GM11168 (cell line): ENCODE data around the gene SOCS2.

Experiments used
- in situ Hi-C: fragments of 300-500 bp; cut with MboI; formaldehyde crosslinking; loops from one replicate; pipeline ENCODE4 v1.12.0; 2022; ENCODE audit warnings: low sequenced_read_pairs; ENCODE audit not compliant: unreplicated experiment

SOCS2 gene

DNA sequence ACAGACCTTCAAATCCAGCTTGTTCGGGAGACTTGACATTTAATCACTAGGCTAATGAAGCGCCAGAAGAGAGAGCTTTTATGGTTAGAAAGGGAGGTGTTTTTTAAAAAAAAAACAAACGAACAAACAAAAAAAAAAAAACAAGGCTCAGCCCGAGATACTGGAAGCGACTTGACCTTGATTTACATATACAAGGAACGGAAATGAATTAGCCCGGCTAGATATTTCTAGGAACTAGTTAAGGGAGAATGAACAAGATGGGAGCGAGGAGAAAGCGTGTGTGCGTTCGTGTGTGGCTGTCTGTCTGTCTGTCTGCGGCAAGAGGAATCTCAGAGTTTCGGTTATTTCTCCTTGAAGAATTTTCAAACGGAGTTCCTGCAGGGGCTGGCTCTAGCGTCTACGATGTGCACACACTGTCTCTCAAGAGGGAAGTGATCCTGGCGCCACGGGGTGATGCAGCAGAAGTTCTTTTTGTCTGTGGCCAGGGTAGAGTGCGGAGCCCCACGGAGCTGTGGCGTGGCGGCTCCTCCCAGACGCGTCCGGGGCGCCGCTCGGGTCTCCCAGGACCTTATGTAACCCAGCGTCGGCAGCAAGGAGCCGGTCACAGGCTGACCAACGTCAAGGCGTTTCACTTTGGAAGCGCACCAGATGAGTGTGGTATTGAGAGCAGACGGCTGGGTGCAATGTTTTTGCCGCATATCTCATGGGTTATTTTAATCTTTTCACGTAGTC, 18.8 kb downstream of the SOCS2 start:
- in situ Hi-C loops: no loop called here

DNA sequence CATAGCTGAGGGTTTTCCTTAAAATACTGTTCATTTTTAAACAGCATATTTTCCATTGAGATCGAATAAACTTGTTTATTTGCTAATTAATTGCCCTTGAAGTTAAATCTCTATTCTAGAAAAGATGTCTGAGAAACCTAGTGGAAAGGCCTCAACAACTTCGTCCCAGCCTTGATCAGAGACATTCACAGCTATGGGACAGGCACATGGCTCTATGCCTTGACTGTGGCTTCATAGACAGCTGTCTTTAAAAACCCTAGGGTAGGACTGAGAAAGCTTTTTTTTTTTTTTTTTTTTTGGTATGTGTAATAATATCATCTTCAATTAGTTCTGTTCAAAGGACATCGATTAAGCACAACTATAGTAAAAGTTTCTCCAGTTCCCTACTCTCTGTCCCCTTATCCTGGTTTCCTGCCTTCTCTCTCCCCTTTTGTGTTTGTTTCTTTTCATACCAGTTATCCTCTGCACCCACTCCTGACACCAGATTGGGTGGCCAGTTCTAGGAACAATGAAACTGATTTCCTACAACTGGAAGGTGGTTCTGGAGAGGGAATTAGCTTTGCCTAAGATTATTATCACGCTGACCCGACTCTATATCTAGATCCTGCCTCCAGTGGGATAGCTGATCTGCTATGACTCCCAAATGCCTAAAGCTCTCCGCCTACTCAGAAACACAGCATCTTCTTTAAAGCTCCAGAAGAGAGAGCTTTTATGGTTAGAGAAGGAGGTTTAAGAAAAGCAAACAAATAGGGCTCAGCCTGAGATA, 20.3 kb downstream of the SOCS2 start:
- in situ Hi-C loops: no loop called here

DNA sequence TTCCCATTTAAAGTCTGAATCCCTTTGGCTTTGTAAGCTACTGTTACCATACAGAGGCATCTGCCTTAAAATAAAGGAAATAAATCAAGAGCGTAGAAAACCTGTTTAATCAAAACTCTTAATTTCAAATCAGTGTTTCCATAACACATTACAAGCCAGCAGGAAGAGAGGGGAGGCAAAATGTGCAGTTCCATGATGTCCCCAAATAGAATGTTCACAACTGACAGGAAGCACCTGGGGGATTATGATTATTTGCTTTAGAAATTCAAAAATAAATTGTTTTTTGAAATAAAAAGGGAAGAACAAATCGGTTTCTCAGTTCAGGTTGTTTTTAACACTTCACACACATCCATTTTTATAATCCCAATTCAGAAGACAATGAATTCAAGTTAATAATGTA, 21.4 kb downstream of the SOCS2 start:
- in situ Hi-C loops: no loop called here

DNA sequence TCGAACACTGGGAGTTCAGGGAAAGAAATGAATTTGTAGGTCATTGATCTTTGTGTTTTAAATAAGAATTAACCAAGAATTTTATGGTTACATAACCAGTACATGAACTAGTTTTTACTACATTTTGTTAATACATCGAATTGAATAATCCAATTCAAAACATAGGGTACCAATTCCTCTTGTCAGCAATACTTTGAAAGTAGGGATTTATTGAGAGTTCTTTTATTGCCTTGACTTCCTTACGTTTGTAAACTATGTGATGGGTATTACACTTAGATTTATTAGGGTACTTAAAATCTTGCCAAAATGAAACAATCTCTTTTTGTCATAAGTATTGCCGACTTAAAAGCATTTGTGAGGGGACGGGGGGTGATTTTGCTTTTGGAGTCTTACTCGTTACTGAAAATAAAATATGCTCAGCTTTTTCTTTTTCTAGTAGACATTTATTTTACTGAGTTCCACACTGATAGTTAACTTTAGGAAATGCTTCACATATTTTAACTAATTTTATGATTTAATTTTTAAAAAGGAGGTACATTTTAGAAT, 22.4 kb downstream of the SOCS2 start:
- in situ Hi-C loops: no loop called here

DNA sequence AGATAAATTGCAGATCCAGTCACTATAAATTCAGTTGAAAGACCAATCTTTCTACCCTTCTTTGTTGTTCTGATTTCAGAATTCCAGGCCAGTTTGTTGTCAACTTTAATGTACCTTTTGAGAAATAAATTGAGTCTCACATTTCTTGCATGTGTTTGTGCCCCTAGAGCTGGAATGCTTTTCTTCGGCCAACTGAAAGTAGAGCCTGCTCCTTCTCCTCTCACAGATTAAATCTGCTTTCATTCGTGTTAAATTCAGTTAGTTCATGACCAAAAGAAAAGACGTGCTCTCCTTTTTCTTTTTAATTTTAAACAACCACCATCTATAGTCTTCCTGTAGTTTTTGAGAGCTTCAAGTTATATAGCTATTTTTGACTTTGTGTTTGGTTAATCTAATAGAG, 22.9 kb downstream of the SOCS2 start:
- in situ Hi-C loops: no loop called here

DNA sequence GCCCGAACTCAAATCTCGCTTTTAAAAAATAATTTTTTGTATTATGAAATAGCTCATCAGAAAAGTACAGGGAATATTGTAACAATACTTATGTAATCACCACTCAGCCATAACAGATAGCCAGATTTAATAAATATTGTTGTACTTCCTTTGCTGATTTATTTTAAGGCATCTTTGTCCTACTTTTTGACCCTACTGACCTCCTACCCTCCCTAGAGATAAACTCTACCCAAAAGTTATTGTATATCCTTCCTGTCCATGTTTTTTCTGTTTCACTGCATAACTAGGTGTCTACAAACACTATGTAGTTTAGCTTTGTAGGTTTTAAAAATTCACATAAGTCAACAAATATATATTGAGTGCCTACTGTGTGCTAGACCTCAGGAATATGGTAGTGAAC, 25.1 kb downstream of the SOCS2 start:
- in situ Hi-C loops: no loop called here

DNA sequence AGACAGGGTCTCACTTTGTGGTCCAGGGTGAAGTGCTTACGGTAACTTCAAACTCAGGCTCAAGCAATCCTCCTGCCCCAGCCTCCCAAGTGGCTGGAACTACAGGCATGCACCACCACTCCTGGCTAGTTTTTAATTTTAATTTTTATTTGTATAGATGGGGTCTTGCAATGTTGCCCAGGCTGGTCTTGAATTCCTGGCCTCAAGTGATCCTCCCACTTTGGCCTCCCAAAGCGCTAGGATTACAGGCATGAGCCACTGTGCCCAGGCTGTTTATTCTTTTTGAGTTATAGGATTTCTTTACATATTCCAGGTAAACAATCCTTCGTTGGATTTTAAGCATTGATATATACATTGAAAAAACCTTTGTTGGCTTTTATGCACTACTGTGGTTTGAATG, 26.7 kb downstream of the SOCS2 start:
- in situ Hi-C loops: no loop called here

DNA sequence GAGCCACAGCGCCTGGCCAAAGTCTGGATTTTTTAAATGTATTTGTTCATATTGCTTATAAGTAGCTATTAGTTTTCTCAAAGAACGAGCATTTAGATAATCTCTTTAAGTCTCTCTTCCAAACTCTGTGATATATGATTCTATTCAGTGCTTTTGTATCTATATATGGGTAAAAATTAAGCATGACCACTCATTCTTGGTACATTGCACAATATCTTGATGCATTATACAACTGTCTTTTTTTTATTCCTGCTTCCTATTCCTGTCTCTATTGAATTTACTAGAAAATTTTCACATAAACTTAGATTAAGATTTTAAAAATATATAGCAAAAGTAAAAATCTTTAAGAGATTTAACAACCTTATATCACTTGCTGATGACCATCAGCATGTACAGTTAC, 29.1 kb downstream of the SOCS2 start:
- in situ Hi-C loops: no loop called here

DNA sequence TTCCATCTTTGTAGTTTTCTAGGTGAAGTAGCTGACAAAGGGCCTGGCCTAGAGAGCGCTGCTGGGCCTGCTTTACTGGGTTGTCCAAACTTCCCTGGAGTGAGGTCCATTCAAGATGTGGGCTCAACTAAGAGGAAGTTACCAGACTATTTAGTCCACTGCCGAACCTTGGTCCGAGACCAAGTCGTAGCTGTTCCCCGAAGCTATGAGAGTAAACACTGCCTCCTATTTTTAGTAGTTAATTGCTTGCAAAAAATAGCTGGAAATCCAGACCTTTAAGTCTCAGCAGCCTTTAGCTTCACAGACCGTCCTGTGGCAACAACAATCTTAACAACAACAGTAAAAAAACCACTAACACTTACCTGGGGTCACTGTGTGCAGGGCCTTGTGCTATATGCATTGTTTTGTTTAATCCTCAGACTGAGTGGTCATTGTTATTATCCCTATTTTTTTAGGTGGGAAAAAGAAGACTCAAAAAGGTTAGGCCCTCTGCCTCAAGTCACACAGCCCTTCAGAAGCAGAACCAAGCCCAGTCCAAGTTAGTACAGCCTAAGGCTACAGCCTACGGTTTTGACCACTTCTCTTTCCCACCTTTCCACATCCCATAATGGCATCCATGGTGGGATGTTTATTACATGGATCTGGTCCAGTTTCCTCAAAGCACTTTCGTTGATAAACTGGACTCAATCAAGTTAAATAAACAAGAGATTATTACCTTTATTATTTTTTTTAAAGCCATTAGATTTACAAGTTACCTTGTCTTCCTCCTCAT, 30.6 kb downstream of the SOCS2 start:
- in situ Hi-C loops: no loop called here

DNA sequence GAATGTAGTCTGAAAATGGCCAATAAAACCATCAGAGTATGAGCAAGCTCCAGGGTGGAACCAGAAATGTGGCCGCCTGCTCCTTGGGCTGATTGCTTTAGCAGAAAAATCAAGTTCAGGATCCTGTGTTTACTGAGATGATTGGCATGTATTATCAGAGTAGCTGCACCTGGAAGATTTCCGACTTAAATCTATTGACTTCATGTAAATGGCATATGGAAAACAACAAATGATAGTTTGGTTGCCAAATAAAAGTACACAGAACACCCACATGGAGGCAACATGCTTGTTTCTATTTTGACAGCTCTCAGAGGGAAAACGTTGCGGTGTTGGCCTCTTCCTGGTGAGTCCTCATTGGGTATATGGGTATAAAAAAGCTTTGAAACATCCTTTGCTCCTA, 31.3 kb downstream of the SOCS2 start:
- in situ Hi-C loops: no loop called here

DNA sequence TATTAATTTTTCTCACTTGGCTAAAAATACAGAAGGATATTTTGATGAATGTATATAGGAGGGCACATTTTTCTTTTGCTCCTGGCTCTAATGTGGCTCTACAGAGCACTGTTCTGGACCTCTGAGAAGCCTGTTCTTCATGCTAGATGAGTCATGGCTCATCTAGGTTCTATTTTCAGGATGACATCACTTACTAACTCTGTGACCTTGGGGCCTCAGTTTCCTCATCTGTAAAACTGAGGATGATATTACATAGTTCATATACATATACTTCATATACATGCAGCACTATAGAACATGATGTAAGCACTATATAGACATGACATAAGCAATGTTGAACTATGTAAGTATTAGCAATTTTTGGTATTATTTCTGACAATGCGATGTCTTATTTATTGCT, 35.8 kb downstream of the SOCS2 start:
- in situ Hi-C loops: no loop called here

DNA sequence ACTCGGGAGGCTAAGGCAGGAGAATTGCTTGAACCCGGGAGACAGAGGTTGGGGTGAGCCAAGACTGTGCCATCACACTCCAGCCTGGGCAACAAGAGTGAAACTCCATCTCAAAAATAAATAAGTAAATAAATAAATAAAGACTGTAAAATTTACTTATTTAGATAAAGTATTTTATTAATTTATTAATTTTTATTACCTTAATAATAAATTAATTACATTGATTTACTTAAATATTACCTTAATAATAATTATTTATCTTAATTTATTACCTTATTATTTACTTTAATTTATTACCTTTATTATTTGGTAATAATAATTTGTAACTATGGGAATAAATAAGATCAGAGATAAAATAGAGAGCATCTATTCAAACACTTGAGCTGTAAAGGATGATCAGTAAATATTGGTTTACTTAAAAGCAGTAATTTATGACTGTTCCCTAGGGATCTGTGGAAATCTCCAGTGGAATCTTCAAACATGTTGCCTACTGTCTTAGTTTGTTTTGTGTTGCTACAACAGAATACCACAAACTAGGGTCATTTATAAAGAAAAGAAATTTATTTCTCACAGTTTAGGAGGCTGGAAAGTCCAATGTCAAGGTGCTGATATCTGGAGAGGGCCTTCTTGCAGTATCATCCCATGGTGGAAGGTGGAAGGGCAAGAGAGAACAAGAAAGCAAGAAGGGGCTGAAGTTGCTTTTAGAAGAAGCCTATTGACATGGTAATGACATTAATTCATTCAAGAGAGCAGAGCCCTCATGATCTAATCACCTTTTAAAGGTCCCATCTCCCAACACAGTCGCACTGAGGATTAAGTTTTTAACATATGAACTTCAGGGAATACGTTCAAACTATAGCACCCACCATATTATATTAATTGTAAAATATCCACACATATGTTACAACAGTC, 37.1 kb downstream of the SOCS2 start:
- in situ Hi-C loops: no loop called here

DNA sequence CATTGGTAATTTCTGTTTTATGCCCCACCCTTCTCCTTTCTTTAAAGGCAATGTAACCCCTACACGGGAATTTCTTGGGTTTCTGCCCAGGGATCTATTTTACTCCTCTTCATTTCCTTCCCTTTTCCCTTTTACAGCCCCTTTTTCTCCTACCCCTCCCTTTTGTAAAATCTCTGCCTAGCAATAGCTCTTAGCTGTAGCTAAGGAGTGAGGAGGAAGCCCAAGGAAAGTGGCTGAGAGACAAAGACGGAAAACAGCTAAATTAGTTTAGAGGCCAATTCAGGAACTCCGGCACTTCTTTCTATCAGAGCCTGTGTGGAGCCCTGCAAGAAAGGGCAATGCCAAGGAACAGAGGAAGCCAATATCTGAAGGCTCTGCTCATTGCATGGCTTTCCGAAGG, 40.3 kb downstream of the SOCS2 start:
- in situ Hi-C loops: no loop called here

DNA sequence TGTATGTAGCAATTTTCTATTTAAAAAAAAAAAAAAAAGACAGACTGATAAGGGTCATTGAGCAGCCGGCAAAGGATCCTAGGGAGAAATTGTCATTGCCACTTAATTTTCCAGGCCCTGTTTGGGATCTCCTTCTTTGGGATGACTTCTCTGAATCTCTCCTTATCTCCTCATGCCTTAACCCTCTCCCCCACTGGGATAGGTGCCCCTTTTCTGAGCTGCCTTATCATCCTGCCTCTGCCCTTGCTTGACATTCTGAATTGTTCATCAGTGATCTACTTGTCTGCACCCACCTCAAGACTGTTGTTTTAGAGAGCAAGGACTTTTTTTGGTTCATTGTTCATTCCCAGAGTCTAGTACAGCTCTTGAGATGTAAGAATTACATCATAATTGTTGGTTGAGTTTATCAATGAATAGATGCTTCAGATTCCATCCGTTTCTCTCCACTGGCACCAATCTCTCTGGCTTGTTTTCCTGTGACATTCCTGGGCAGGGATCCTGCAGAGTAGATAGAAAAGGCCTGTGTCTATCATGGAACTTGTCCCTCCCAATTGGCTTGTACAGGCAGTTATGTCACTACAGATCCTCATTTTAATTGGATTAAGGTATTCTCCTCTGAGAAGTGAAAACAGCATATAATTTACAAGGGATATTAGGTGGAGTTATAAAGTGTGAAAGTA, 42.6 kb downstream of the SOCS2 start:
- in situ Hi-C loops: no loop called here

DNA sequence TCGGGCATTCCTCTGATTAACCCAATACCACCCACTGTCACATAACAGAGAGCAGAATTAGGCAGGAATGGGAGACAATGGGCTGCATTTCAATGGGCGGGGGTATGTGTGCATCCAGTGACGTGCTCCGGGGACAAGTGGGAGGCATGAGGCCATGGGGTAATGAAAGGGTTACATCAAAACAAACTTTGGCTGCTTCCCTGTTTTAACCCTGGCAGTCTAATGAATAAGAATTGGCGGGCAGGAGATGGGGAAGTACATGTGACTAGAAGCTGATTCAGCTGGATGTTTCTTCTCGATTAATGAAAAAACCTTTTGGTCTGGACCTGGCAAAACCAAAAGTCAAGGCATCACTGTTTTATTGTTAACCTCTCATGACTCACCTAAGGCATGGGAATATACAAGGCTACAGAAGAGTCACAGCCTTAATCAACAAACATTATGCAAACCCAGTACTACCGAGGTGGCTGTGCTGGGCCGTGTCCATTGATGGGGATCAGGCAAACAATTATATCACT, 44.2 kb downstream of the SOCS2 start:
- in situ Hi-C loops: no loop called here

DNA sequence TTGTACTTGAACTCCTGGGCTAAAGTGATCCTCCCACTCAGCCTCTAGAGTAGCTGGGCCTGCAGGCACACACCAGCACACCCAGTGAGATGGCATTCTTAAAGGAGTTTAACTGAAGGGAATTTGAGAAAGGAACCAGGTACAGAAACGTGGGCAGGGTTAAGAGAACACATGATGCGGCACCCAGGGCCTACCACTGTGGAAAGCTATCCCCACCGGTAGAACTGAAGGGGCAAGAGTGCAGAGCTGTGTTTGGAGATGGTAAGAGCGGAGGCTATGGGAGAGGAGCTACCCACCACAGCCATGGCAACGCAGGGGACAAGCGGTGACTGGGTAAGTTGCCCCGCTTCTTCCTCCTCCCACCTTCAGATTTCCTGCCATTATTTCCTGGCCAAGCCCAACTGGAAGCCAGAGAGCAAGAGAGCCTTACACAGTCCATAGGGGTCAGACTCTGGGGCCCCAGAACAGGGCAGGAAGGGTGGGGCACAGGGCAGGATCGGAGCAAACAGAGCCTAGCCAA, 46.5 kb downstream of the SOCS2 start:
- in situ Hi-C loops: no loop called here

DNA sequence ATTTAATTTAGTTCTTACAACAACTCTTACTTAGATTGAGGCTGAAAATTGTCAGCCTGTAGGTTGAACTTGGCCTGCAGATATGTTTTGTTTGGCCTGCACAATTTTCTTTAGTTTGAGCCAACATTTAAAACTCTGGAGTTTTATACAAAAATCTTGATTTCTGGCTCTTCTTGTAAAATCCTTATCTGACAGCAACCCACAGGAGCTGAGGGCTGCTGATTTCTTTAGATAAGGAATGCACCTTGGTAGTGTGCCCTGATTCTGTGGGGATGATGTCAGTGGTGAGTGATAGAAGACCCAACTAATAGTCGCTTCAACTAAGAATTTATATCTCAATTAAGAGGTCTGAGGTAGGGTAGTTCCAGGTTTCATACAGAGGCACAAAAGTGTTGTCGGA, 49.5 kb downstream of the SOCS2 start:
- in situ Hi-C loops: no loop called here

DNA sequence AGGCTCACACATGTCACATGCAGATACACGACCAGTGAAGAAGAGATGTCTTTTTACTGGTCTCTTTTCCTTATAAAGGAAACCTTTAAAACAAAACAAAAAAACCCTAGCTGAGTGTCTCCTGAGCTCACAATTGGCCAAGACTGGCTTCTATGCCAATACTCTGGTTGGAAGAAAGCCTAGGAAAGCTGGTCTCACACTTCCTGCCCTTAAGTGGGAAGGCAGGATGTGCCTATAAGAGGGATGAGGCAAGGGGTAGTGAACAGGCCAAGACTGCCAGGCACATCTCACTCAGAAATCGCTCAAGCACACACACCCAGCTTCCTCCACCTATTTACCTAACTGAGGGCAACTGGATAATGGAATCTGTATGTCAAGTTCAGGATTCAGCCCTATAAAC, 50.0 kb downstream of the SOCS2 start:
- in situ Hi-C loops: no loop called here
